GM06990 (cell line): ENCODE results near the gene TDRD1.

Source experiments
- DNase-seq: peaks from one replicate; pipeline ENCODE4 v3.0.0-alpha.2; 2011; ENCODE audit not compliant: insufficient read length; ENCODE audit errors: extremely low read depth
- H3K27me3 ChIP-seq: replicated peaks from 2 replicates; pipeline ENCODE4 v1.6.0; 2011; ENCODE audit warnings: low read length; ENCODE audit not compliant: control insufficient read depth, insufficient read depth
- H3K36me3 ChIP-seq: 2 replicates; pipeline ENCODE4 v1.5.1; 2011; ENCODE audit warnings: low read length; ENCODE audit not compliant: control insufficient read depth, insufficient read depth
- H3K4me3 ChIP-seq: replicated peaks from 2 replicates; pipeline ENCODE4 v1.5.1; 2011; ENCODE audit warnings: low read depth, mild to moderate bottlenecking, control low read depth, low read length
- TF ChIP-seq, protein P1 (sequence below): IDR thresholded peaks from 2 replicates; pipeline ENCODE4 v1.5.1; 2011; ENCODE audit warnings: low read length, control low read depth, mild to moderate bottlenecking, inconsistent platforms; ENCODE audit not compliant: insufficient read depth, poor library complexity, severe bottlenecking

TDRD1 gene

DNA sequence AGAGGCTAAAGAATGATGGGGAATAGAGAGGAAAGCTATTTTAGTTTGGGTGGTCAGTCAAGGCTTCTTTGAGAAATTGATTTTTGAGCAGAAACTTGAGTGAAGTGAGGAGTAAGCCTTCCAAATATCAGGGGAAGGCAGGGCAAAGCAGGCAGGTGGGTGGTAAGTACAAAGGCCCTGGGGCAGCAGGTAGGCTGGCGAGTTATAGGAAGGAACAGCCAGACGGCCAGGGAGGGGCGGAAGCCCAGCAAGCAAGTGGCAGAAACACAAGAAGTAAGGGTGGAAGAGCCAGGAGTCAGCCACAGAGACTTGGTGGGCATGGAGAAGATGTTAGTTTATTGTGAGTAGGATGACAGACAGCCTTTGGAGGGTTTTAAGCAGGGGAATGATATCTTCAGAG, 94.8 kb downstream of the TDRD1 start:
- DNase-seq, result no peak

DNA sequence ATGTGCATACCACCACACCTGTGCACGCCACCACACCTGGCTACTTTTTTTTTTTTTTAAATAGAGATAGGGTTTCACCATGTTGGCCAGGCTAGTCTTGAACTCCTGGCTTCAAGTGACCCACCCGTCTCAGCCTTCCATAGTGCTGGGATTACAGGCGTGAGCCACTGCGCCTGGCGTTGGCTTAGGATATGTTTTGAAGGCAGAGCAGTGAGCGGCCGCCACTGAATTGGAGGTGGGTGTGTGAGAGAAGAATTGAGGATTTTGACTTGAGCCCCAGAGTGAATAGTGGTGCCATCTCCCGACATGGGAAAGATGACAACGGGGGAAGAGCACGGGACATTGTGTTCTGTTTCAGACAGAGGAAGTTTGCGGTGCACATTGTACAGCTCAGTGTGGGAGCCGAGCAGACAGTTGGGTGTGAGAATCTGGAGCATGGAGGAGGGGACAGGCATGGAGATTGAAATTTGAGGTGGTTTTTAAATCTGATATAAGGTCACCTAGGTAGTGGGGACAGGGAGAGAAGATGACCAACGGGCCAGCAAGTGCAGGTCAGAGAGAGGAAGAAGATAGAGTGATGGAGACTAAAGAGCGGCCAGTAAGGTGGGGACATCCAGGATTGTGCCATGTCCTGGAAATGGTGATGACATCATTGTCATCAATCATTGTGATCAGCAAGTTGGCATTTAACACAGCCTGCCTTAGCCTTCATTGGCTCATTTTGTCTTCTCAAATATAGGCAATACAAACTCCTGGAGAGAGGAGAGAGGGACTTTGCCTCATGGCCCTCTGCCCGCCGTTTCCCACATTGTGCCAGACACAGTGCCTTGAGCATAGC, 95.7 kb downstream of the TDRD1 start:
- DNase-seq, result no peak
- no peaks in the 10 kb centered on the region for H3K36me3 ChIP-seq
- TF ChIP-seq, protein P1, sequence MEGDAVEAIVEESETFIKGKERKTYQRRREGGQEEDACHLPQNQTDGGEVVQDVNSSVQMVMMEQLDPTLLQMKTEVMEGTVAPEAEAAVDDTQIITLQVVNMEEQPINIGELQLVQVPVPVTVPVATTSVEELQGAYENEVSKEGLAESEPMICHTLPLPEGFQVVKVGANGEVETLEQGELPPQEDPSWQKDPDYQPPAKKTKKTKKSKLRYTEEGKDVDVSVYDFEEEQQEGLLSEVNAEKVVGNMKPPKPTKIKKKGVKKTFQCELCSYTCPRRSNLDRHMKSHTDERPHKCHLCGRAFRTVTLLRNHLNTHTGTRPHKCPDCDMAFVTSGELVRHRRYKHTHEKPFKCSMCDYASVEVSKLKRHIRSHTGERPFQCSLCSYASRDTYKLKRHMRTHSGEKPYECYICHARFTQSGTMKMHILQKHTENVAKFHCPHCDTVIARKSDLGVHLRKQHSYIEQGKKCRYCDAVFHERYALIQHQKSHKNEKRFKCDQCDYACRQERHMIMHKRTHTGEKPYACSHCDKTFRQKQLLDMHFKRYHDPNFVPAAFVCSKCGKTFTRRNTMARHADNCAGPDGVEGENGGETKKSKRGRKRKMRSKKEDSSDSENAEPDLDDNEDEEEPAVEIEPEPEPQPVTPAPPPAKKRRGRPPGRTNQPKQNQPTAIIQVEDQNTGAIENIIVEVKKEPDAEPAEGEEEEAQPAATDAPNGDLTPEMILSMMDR, result no peak
- no peaks in the 10 kb centered on the region; the same call in 1 of the 2 replicates for H3K27me3 ChIP-seq
- no peak overlapping the region for H3K4me3 ChIP-seq

More for the DNA sequence above, 94.8 kb downstream of the TDRD1 start:
- no peaks in the 10 kb centered on the region for H3K36me3 ChIP-seq
- no peaks in the 10 kb centered on the region; the same call in 1 of the 2 replicates for H3K27me3 ChIP-seq
- no peak overlapping the region for H3K4me3 ChIP-seq
- TF ChIP-seq, protein P1, result no peak

DNA sequence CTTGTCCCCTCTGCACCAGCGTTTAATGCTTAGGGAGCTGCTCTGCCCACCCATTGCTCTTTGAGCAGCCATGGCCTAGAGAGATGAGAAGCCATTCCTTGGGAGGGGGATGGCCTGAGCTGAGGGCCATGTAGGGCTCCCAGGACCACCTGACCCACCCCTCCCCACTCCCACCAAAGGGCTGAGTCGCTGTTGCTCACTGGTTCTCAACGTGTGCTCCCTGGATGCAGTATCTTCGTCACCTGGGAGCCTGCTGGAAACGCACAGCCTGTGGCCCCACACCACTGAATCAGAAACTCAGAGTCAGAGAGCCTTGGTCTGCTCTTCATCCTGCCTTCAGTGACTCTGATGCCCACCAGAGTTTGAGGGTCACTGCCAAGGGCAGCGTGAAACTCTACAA, 96.9 kb downstream of the TDRD1 start:
- Histone ChIP-seq H3K36me3 (no peaks in the 10 kb centered on the region), H3K27me3 (no peaks in the 10 kb centered on the region; the same call in 1 of the 2 replicates), H3K4me3 (no peak overlapping the region)
- DNase-seq, result no peak
- TF ChIP-seq, protein P1, result no peak

DNA sequence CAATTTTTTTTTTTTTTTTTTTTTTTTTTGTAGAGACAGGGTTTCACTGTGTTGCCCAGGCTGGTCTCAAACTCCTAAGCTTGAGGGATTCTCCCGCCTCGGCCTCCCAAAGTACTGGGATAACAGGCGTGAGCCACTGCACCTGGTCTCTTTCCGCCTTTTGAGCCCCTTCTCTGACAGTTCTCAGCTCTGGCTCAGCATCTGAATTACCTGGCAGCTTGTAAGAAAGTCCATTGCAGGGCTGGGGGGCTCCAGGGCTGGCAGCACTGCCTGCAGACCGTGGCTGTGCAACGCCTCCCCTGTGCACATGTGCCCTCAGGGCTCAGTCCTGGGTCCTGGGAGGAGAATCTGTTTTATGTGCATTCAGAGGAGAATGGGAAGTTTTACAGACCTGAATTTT, 97.5 kb downstream of the TDRD1 start:
- no peak for DNase-seq
- TF ChIP-seq, protein P1, result no peak
- H3K4me3 ChIP-seq, result no peak overlapping the region
- H3K36me3 ChIP-seq, result no peaks in the 10 kb centered on the region
- H3K27me3 ChIP-seq, result no peaks in the 10 kb centered on the region; the same call in 1 of the 2 replicates

DNA sequence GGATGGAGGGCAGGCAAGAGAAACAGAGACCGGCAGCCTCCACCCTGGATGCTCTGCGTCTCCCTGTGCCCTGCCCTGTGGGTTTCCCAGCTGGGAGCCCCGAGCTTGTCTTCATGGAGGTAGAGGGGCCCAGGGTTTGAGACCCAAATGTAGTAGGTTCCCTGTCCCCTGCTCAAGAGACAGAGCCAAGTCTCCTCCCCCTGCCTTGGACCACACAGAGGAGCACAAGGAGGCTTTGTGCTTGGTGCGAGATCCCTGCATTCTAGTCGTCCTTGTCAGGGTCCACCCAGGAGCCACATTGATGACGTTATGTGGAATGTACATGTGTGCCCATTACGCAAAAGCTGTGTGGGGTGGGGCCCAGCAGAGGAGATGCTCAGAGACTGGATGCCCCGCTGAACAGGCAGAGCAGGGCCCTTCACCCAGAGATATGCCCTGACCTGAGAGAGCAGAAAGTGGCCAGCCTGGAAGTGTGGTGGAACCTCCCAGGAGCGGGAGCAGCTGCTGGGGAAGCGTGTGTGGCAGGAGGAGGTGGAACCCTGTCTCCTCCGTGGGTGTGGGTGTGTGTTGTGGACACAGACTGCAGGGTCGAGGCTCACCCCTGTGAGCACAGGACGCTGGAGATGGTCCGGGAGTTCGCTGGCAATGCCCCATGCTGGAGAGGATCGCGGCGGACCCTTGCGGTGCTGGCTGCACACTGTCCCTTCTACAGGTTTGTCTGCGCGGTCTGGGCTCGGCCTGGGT, 99.2 kb downstream of the TDRD1 start:
- DNase-seq, result no peak
- no peaks in the 10 kb centered on the region for H3K36me3 ChIP-seq
- TF ChIP-seq, protein P1, result no peak
- H3K27me3 ChIP-seq, result no peaks in the 10 kb centered on the region; the same call in 1 of the 2 replicates
- no peak overlapping the region for H3K4me3 ChIP-seq
